Body of pancreas (tissue), 4 donors: Measurements from ENCODE around the gene ARIH1. TPM values are rescaled to one million over a fixed set of nuclear protein-coding genes. Genes with fewer than 3 reads are reported as not detected.

ENCODE experiments used
- ATAC-seq: fragments of 150-250 bp; one replicate; pipeline ENCODE4 v1.9.1; 2016
- DNase-seq, 4 donors: peaks; one replicate each; pipeline ENCODE4 v3.0.0-alpha.2; 2019
- H3K27ac ChIP-seq, 4 donors: fragments of 200-600 bp; sonication (generic); 1 replicate in 3 of 4; 2 replicates in 1 of 4; pipeline versions ENCODE4 v1.5.1 to v1.6.1; 2016 to 2019; ENCODE audit warnings: mild to moderate bottlenecking in 1 of 4, mixed read lengths in 1 of 4, moderate library complexity in 1 of 4
- H3K27me3 ChIP-seq, 2 donors: fragments of 200-600 bp; sonication (generic); one replicate each; pipeline ENCODE4 v1.6.0; 2016; ENCODE audit warnings: mild to moderate bottlenecking in 1 of 2
- H3K36me3 ChIP-seq, 2 donors: fragments of 200-600 bp; sonication (generic); replicated peaks in 1 of 2; 2 replicates each; pipeline ENCODE4 v1.5.1; 2016; ENCODE audit warnings: low read depth in 2 of 2; ENCODE audit not compliant: insufficient read depth in 1 of 2
- H3K4me1 ChIP-seq: fragments of 200-600 bp; sonication (generic); one replicate; pipeline ENCODE4 v1.6.0; 2016
- H3K4me3 ChIP-seq, 2 donors: fragments of 200-600 bp; sonication (generic); 1 replicate in 1 of 2; 2 replicates in 1 of 2; pipeline ENCODE4 v1.5.1; 2016 to 2019
- H3K9me3 ChIP-seq, 3 donors: fragments of 200-600 bp; sonication (generic); 1 replicate in 2 of 3; 2 replicates in 1 of 3; pipeline ENCODE4 v1.5.1; 2016
- CTCF ChIP-seq, 7 experiments: fragments of 450-650 bp in 4 of 7; fragments of 200-600 bp in 3 of 7; sonication (generic) in 3 of 7; IDR thresholded peaks; one replicate each; pipeline ENCODE4 v1.5.1; 2016 to 2019; ENCODE audit warnings: antibody characterized with exemption in 7 of 7
- POLR2A ChIP-seq, 3 donors: fragments of 450-650 bp; IDR thresholded peaks; one replicate each; pipeline ENCODE4 v1.6.1; 2016; ENCODE audit warnings: antibody characterized with exemption in 3 of 3, mild to moderate bottlenecking in 2 of 3
- WGBS, 2 donors: methylation state at CpG; one replicate each; pipeline ENCODE4 v1.1.5; 2017; 5-methylcytosine and 5-hydroxymethylcytosine counted together
- intact Hi-C: fragments of 100-400 bp; cut with DNase I; formaldehyde crosslinking; loops from one replicate; pipeline ENCODE4 v1.15.1; 2023
- total RNA-seq, 2 donors: library from RNA; depleted of rRNA; stranded (reverse); fragments of >200 nt; gene quantifications; one replicate each; pipeline ENCODE4 v1.1.0, GENCODE V29; 2016

The ARIH1 gene
- total RNA-seq, 2 donors from 2014 or later = 28.5 to 52.1 TPM

DNA sequence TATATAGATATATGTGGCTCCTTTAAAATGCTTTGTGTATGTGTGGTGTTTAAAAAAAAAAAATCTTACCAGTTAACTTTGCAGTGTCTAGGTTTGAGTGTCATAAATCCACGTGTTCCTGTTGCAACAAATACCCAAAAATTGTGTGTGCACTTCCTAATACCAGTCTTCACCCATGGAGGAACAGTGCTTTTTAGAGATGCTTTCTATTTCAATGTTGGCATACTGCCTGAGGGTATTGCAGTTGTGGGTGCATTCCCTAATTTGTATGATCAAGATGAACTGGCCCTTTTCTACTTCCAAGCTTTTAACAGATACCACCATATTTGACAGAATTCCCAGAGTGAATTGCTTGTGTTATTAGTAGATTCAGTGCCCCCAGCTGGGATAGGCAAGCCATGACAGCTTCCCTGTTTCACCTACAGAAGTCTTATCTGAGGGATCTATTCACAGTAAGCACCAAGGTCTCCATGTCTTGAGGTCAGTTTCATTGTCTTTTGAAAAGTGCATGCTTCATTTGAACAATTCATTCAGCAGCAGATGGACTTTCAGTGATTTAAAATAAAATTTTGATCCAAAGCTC, 111.4 kb downstream of the ARIH1 start:
- H3K4me1 ChIP-seq = no peaks in the 10 kb centered on the region
- no peaks in the 10 kb centered on the region for H3K9me3 ChIP-seq
- no peaks in the 10 kb centered on the region for H3K27me3 ChIP-seq
- H3K4me3 ChIP-seq = no peak overlapping the region
- TF ChIP-seq POLR2A (IDR thresholded peaks at IDR 0.05) (no peak), CTCF (IDR thresholded peaks at IDR 0.05) (no peak)
- no peak overlapping the region for H3K27ac ChIP-seq
- no peak for ATAC-seq
- intact Hi-C loops = no loop called here
- 75 to 87% methylated on average over 1 of the region's 1 CpG for WGBS, 2 donors
- no peak for DNase-seq
- peaks cover 12 to 23% of the 10 kb centered on the region in 2 donors for H3K36me3 ChIP-seq

GRCh38 chr15:72588096-72588495, 114.0 kb downstream of the ARIH1 start:
- 93 to 98% methylated on average over 3 of the region's 3 CpGs for WGBS, 2 donors

DNA sequence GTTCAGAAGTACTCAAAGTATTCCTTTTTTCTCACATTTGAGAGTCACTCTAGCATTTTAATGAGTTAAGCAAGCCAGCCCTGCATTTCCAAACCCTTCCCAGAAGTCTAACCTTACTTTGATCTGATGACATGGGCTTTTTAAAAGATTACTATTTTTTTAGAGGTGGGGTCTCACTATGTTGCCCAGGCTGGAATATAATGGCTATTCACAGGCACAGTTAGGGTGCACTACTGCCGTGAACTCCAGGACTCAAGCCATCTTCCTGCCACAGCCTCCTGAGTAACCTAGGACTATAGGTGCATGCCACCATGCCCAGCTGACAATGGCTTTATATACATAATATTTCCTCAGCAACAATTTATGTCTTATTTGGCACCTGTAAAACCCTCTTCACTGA, 116.3 kb downstream of the ARIH1 start:
- Histone ChIP-seq H3K9me3 (no peaks in the 10 kb centered on the region), H3K4me1 (no peaks in the 10 kb centered on the region), H3K4me3 (no peak overlapping the region), H3K36me3 (no peaks in the 10 kb centered on the region), H3K27ac (no peak overlapping the region), H3K27me3 (no peaks in the 10 kb centered on the region)
- ATAC-seq = no peak
- WGBS, 2 donors = 93 to 100% methylated on average over 1 of the region's 1 CpG
- no peak for DNase-seq
- intact Hi-C loops = no loop called here
- no peak for TF ChIP-seq CTCF (IDR thresholded peaks at IDR 0.05)

More at GRCh38 chr15:72588096-72588495, 114.0 kb downstream of the ARIH1 start:
- DNase-seq (no peak), ATAC-seq (no peak)
- intact Hi-C loops = no loop called here
- peaks cover 5 to 9% of the 10 kb centered on the region in 2 donors for H3K36me3 ChIP-seq
- no peak overlapping the region for H3K4me3 ChIP-seq
- H3K27me3 ChIP-seq = no peaks in the 10 kb centered on the region
- no peak overlapping the region for H3K27ac ChIP-seq
- TF ChIP-seq POLR2A (IDR thresholded peaks at IDR 0.05) (no peak), CTCF (IDR thresholded peaks at IDR 0.05) (no peak)
- H3K4me1 ChIP-seq = no peaks in the 10 kb centered on the region
- H3K9me3 ChIP-seq = no peaks in the 10 kb centered on the region

GRCh38 chr15:72591361-72591760, 117.2 kb downstream of the ARIH1 start:
- Histone ChIP-seq H3K4me3 (no peak overlapping the region), H3K9me3 (no peaks in the 10 kb centered on the region), H3K27ac (no peak overlapping the region), H3K27me3 (no peaks in the 10 kb centered on the region), H3K4me1 (no peaks in the 10 kb centered on the region), H3K36me3 (no peaks in the 10 kb centered on the region)
- no peak for ATAC-seq
- WGBS, 2 donors = 52 to 93% methylated on average over 1 of the region's 1 CpG
- intact Hi-C loops = no loop called here
- DNase-seq = no peak
- TF ChIP-seq CTCF (IDR thresholded peaks at IDR 0.05) (no peak), POLR2A (IDR thresholded peaks at IDR 0.05) (no peak)

DNA sequence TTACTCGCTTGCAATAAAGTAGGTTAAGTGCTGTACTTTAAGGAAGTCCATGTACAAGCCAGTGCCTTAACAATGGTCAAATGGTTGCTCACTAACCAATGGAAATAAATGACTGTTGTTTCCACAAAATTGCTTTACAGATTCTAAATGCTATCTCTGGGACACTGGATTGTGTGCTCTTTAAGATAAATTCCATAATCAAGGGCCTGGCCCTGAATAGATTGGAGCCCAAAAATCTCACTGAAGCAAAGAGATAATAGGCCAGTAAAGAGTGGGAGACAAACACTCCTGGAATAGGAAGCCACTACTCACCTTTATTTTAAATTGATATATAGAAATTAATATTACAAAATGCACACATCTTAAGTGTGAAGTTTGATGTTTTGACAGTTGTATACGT, 118.0 kb downstream of the ARIH1 start:
- DNase-seq (no peak), ATAC-seq (no peak)
- no peaks in the 10 kb centered on the region for H3K27me3 ChIP-seq
- no peaks in the 10 kb centered on the region for H3K4me1 ChIP-seq
- H3K36me3 ChIP-seq = no peaks in the 10 kb centered on the region
- H3K9me3 ChIP-seq = no peaks in the 10 kb centered on the region
- intact Hi-C loops = no loop called here
- TF ChIP-seq POLR2A (IDR thresholded peaks at IDR 0.05) = no peak
- no peak for TF ChIP-seq CTCF (IDR thresholded peaks at IDR 0.05)
- no peak overlapping the region for H3K27ac ChIP-seq
- H3K4me3 ChIP-seq = no peak overlapping the region
- 82 to 84% methylated on average over 2 of the region's 2 CpGs for WGBS, 2 donors
